H1 (cell line): ENCODE data around the gene DDHD1. TPM values are rescaled to one million over a fixed set of nuclear protein-coding genes. Genes with fewer than 3 reads are reported as not detected.

Source experiments
- CTCF ChIA-PET: fragments of 300-600 bp; sonication (Branson Sonifier 250); formaldehyde crosslinking; loops from one replicate; lab custom pipeline; 2021; ENCODE audit not compliant: partially characterized antibody; lab: Charles Lee
- POLR2A ChIA-PET: fragments of 300-600 bp; sonication (Branson Sonifier 250); formaldehyde crosslinking; loops from one replicate; lab custom pipeline; 2021; ENCODE audit warnings: inconsistent platforms; ENCODE audit not compliant: partially characterized antibody; lab: Charles Lee
- DNase-seq, 2 experiments: peaks; one replicate each; pipeline versions ENCODE4 v3.0.0 to v3.0.0-alpha.2; 2010 to 2022; ENCODE audit warnings: low spot score in 2 of 2, low read depth in 1 of 2, mixed read lengths in 1 of 2
- FAIRE-seq: peaks from 2 replicates; lab custom pipeline; 2011; peaks lifted over from hg19 to GRCh38; lab: Jason Lieb, UNC
- H2AFZ ChIP-seq: 2 replicates; pipeline ENCODE4 v1.8.1; 2012; ENCODE audit warnings: low read length, inconsistent platforms
- H2AK5ac ChIP-seq: 2 replicates; pipeline ENCODE4 v1.6.1; 2013; ENCODE audit warnings: low read depth, low read length
- H2BK120ac ChIP-seq: replicated peaks from 2 replicates; pipeline ENCODE3; 2013; ENCODE audit warnings: low read depth, low read length, inconsistent platforms
- H2BK12ac ChIP-seq: 2 replicates; pipeline ENCODE4 v1.6.1; 2013; ENCODE audit warnings: low read depth, low read length
- H2BK15ac ChIP-seq: 2 replicates; pipeline ENCODE4 v1.6.1; 2013; ENCODE audit warnings: low read length
- H2BK20ac ChIP-seq: 2 replicates; pipeline ENCODE4 v1.6.1; 2013; ENCODE audit warnings: low read length
- H2BK5ac ChIP-seq: 2 replicates; pipeline ENCODE4 v1.6.1; 2013; ENCODE audit warnings: low read depth, low read length
- H3K14ac ChIP-seq: 2 replicates; pipeline ENCODE4 v1.6.1; 2013; ENCODE audit warnings: inconsistent platforms; ENCODE audit not compliant: insufficient read length
- H3K18ac ChIP-seq: 2 replicates; pipeline ENCODE4 v1.6.1; 2013; ENCODE audit warnings: low read length; ENCODE audit errors: extremely low read depth
- H3K23ac ChIP-seq: 2 replicates; pipeline ENCODE4 v1.6.1; 2013; ENCODE audit warnings: inconsistent platforms; ENCODE audit not compliant: insufficient read length
- H3K23me2 ChIP-seq: 2 replicates; pipeline ENCODE4 v1.6.1; 2013; ENCODE audit warnings: low read depth, low read length
- H3K27ac ChIP-seq: 2 replicates; pipeline ENCODE4 v1.6.1; 2011; ENCODE audit warnings: low read depth, low read length, inconsistent platforms
- H3K27me3 ChIP-seq, 4 experiments: replicated peaks in 1 of 4; 1 replicate in 1 of 4; 2 replicates in 3 of 4; pipeline versions ENCODE4 v1.6.1 to v1.8.1; 2011 to 2013; ENCODE audit warnings: low read length in 3 of 4, mild to moderate bottlenecking in 3 of 4, inconsistent platforms in 2 of 4, mixed read lengths in 2 of 4, moderate library complexity in 1 of 4; ENCODE audit not compliant: control insufficient read depth in 3 of 4, insufficient read depth in 3 of 4; ENCODE audit errors: extremely low read depth in 1 of 4
- H3K36me3 ChIP-seq, 4 experiments: 2 replicates each; pipeline versions ENCODE4 v1.6.1 to v1.8.1; 2011 to 2013; ENCODE audit warnings: mild to moderate bottlenecking in 4 of 4, low read length in 3 of 4, moderate library complexity in 2 of 4, control low read depth in 1 of 4, inconsistent platforms in 1 of 4; ENCODE audit not compliant: insufficient read depth in 4 of 4, control insufficient read depth in 2 of 4
- H3K4ac ChIP-seq: replicated peaks from 2 replicates; pipeline ENCODE3; 2013; ENCODE audit warnings: low read length, low read depth, mixed read lengths, inconsistent platforms; ENCODE audit not compliant: insufficient read length
- H3K4me1 ChIP-seq, 4 experiments: replicated peaks in 1 of 4; 1 replicate in 1 of 4; 2 replicates in 3 of 4; pipeline versions ENCODE4 v1.6.1 to v1.8.1; 2011 to 2013; ENCODE audit warnings: low read length in 3 of 4, inconsistent platforms in 2 of 4, mixed read lengths in 1 of 4; ENCODE audit not compliant: insufficient read depth in 4 of 4, control insufficient read depth in 3 of 4
- H3K4me2 ChIP-seq, 2 experiments: 2 replicates each; pipeline versions ENCODE4 v1.6.1 to v1.8.1; 2011 to 2013; ENCODE audit warnings: low read depth in 2 of 2, low read length in 2 of 2, control low read depth in 1 of 2, inconsistent platforms in 1 of 2, mild to moderate bottlenecking in 1 of 2; ENCODE audit not compliant: insufficient read depth in 1 of 2
- H3K4me3 ChIP-seq, 4 experiments: fragments of 200-600, 300-600 bp in 1 of 4; sonication (generic), shearing (Covaris generic), sonication (Bioruptor Twin) in 1 of 4; 2 replicates each; pipeline versions ENCODE4 v1.5.1 to v1.8.1; 2011 to 2016; ENCODE audit warnings: low read length in 4 of 4, low read depth in 3 of 4, control low read depth in 2 of 4, inconsistent platforms in 2 of 4, mild to moderate bottlenecking in 2 of 4, mixed read lengths in 1 of 4, moderate library complexity in 1 of 4; ENCODE audit not compliant: insufficient read depth in 2 of 4; ENCODE audit errors: extremely low read depth in 1 of 4
- H3K56ac ChIP-seq: replicated peaks from 2 replicates; pipeline ENCODE3; 2013; ENCODE audit warnings: low read depth, mild to moderate bottlenecking, mixed read lengths, low read length, inconsistent platforms; ENCODE audit not compliant: insufficient read length
- H3K79me1 ChIP-seq: 2 replicates; pipeline ENCODE4 v1.6.1; 2013; ENCODE audit warnings: low read depth, low read length, control low read depth
- H3K79me2 ChIP-seq, 2 experiments: 2 replicates each; pipeline versions ENCODE4 v1.6.1 to v1.8.1; 2012 to 2013; ENCODE audit warnings: low read length in 2 of 2, mild to moderate bottlenecking in 2 of 2, inconsistent platforms in 1 of 2; ENCODE audit not compliant: insufficient read depth in 2 of 2, control insufficient read depth in 1 of 2
- H3K9ac ChIP-seq, 4 experiments: replicated peaks in 1 of 4; 1 replicate in 1 of 4; 2 replicates in 3 of 4; pipeline versions ENCODE4 v1.6.1 to v1.8.1; 2011 to 2013; ENCODE audit warnings: low read depth in 3 of 4, low read length in 3 of 4, control low read depth in 2 of 4, mild to moderate bottlenecking in 2 of 4, moderate library complexity in 2 of 4, inconsistent platforms in 1 of 4; ENCODE audit errors: extremely low read depth in 1 of 4
- H3K9me3 ChIP-seq, 2 experiments: 2 replicates each; pipeline versions ENCODE4 v1.6.1 to v1.8.1; 2012 to 2013; ENCODE audit warnings: mild to moderate bottlenecking in 2 of 2, moderate library complexity in 2 of 2, control low read depth in 1 of 2, inconsistent platforms in 1 of 2, low read depth in 1 of 2, low read length in 1 of 2, mixed read lengths in 1 of 2; ENCODE audit not compliant: insufficient read depth in 2 of 2
- H4K20me1 ChIP-seq, 2 experiments: replicated peaks in 1 of 2; 2 replicates each; pipeline versions ENCODE3 to v1.8.1; 2011 to 2013; ENCODE audit warnings: inconsistent platforms in 2 of 2, low read length in 2 of 2, mild to moderate bottlenecking in 1 of 2; ENCODE audit not compliant: insufficient read depth in 2 of 2, control insufficient read depth in 1 of 2
- H4K5ac ChIP-seq: 2 replicates; pipeline ENCODE4 v1.6.1; 2013; ENCODE audit warnings: low read length, low read depth, mixed read lengths, inconsistent platforms; ENCODE audit not compliant: insufficient read length
- H4K8ac ChIP-seq: 2 replicates; pipeline ENCODE4 v1.8.0; 2013; ENCODE audit warnings: mild to moderate bottlenecking, moderate library complexity, low read length, inconsistent platforms; ENCODE audit not compliant: insufficient read depth; ENCODE audit errors: extremely low read depth
- H4K91ac ChIP-seq: replicated peaks from 2 replicates; pipeline ENCODE3; 2013; ENCODE audit warnings: low read length, mixed read lengths, inconsistent platforms; ENCODE audit not compliant: insufficient read length
- BACH1 ChIP-seq: IDR thresholded peaks from 2 replicates; pipeline ENCODE4 v1.6.1; 2012; ENCODE audit warnings: low read length, improper control_type of control experiment
- BRCA1 ChIP-seq: IDR thresholded peaks from 2 replicates; pipeline ENCODE4 v1.6.1; 2012; ENCODE audit warnings: low read depth, low read length, improper control_type of control experiment
- CBX5 ChIP-seq: fragments of 300-800, 300-1000 bp; sonication (generic); IDR thresholded peaks from 2 replicates; pipeline ENCODE4 v1.7.1; 2016; ENCODE audit warnings: antibody characterized with exemption, low read length, low read depth
- EP300 ChIP-seq, 2 experiments: IDR thresholded peaks; 1 replicate in 1 of 2; 2 replicates in 1 of 2; pipeline ENCODE4 v1.6.1; 2011 to 2012; ENCODE audit warnings: low read depth in 2 of 2, low read length in 2 of 2, mild to moderate bottlenecking in 2 of 2, borderline replicate concordance in 1 of 2, inconsistent platforms in 1 of 2, moderate library complexity in 1 of 2
- GTF2F1 ChIP-seq: IDR thresholded peaks from 2 replicates; pipeline ENCODE4 v1.6.1; 2012; ENCODE audit warnings: low read depth, low read length, improper control_type of control experiment, borderline replicate concordance
- KDM5A ChIP-seq: fragments of 200-600 bp; IDR thresholded peaks from 2 replicates; pipeline ENCODE4 v1.7.1; 2012; ENCODE audit warnings: mild to moderate bottlenecking, low read length, inconsistent platforms, mixed read lengths
- TAF7 ChIP-seq: optimal IDR thresholded peaks from 2 replicates; pipeline ENCODE3; 2011; ENCODE audit warnings: low read depth, mild to moderate bottlenecking, inconsistent platforms, low read length, moderate library complexity, borderline replicate concordance
- TCF12 ChIP-seq: IDR thresholded peaks from 2 replicates; pipeline ENCODE4 v1.6.1; 2011; ENCODE audit warnings: low read depth, mild to moderate bottlenecking, low read length
- WGBS, 2 experiments: shearing (Covaris generic) in 1 of 2; methylation state at CpG; one replicate each; pipeline versions ENCODE4 v1.1.6 to v1.1.7; 2013 to 2015; ENCODE audit warnings: low lambda C conversion rate in 2 of 2, mixed read lengths in 2 of 2, inconsistent platforms in 1 of 2, low coverage in 1 of 2, missing lambda C conversion rate in 1 of 2; ENCODE audit not compliant: insufficient replicate concordance in 2 of 2, insufficient coverage in 1 of 2, insufficient read length in 1 of 2; ENCODE audit errors: extremely low coverage in 1 of 2, missing lambda C conversion rate in 1 of 2; 5-methylcytosine and 5-hydroxymethylcytosine counted together
- polyA plus RNA-seq, 7 experiments: library from polyadenylated mRNA; depleted of rRNA in 3 of 7; stranded (reverse) in 5 of 7; unstranded in 2 of 7; fragments of >200 nt in 5 of 7; fragments of 200-250 nt in 2 of 7; gene quantifications; 1 replicate in 5 of 7; 2 replicates in 1 of 7; 4 replicates in 1 of 7; pipeline versions ENCODE4 v1.2.1 to v1.2.3, GENCODE V29; 2011 to 2013; ENCODE audit warnings: missing spikeins in 2 of 7, mixed read lengths in 2 of 7
- total RNA-seq: library from RNA; stranded (reverse); fragmentation: NEBNext Ultra II Directional; extraction: Animal tissue kit (Norgen Biotek cat#: 25700); gene quantifications from 2 replicates; pipeline ENCODE4 v1.2.1, GENCODE V29; 2021

DDHD1 gene
- total and polyA plus RNA-seq, 2 of the 8 experiments (the other 6 are each of a cell fraction or from before 2014, with no cell fraction given) = 3.6 to 16.0 TPM

GRCh38 chr14:53137568-53138203 is 15.4 kb downstream of the DDHD1 start:
- no peak overlapping the region for H3K27ac ChIP-seq
- H2AFZ ChIP-seq = no peak overlapping the region
- H3K4me3 ChIP-seq = no peak overlapping the region
- ChIA-PET POLR2A (no interaction called here), CTCF (no interaction called here)
- H4K91ac ChIP-seq = no peak overlapping the region
- H3K79me1 ChIP-seq = 0 out of 2 replicates have a peak, but pooled peaks cover 4% of the 10 kb centered on the region
- peaks cover 0 to 3% (median 0%) of the 10 kb centered on the region in 4 experiments; a peak in 2 of 8 replicates for H3K36me3 ChIP-seq
- DNase-seq (no peak), FAIRE-seq (no peak)
- no peaks in the 10 kb centered on the region for H3K23me2 ChIP-seq
- H4K8ac ChIP-seq = no peak overlapping the region
- H3K4ac ChIP-seq = no peak overlapping the region
- H4K5ac ChIP-seq = no peak overlapping the region
- TF ChIP-seq KDM5A (no peak), CBX5 (no peak), TAF7 (no peak), TCF12 (no peak), BACH1 (no peak), EP300 (IDR thresholded peaks at IDR 0.05; ENCODE audit: borderline replicate concordance in 1 of 2, low read depth in 2 of 2, low read length in 2 of 2) (no peak), GTF2F1 (no peak), BRCA1 (no peak)
- H3K56ac ChIP-seq = no peak overlapping the region
- H2BK20ac ChIP-seq = no peak overlapping the region
- no peak overlapping the region for H3K23ac ChIP-seq
- H2AK5ac ChIP-seq = no peak overlapping the region
- no peak overlapping the region for H2BK15ac ChIP-seq
- 94% methylated on average over 4 of the region's 4 CpGs; no CpG with 5 or more reads in 1 of the 2 experiments for WGBS, 2 experiments
- no peak overlapping the region for H3K4me2 ChIP-seq
- H3K79me2 ChIP-seq = peaks cover 0 to 58% of the 10 kb centered on the region in 2 experiments; a peak in 2 of 4 replicates
- H3K18ac ChIP-seq = no peak overlapping the region
- no peak overlapping the region for H3K14ac ChIP-seq
- H3K9me3 ChIP-seq = peaks cover 11 to 13% of the 10 kb centered on the region in 2 experiments
- H3K9ac ChIP-seq = no peak overlapping the region
- no peak overlapping the region for H2BK12ac ChIP-seq
- H2BK5ac ChIP-seq = no peak overlapping the region
- H4K20me1 ChIP-seq = no peaks in the 10 kb centered on the region
- no peak overlapping the region for H2BK120ac ChIP-seq
- no peaks in the 10 kb centered on the region for H3K27me3 ChIP-seq
- no peaks in the 10 kb centered on the region for H3K4me1 ChIP-seq
